ENCODE measurements around the gene BATF2.
A peak's percentile ranks its signal among the peaks of the same experiment; 100 is the strongest.
"Not testable (repeated sequence)": the region's sequence is repeated elsewhere in the genome, so short reads cannot be mapped to it uniquely, and the experiment has no call there.

Gene BATF2

GRCh38 chr11:64996710-64997380 lies at the start of gene BATF2:
Gene BATF2, minus strand, starts transcription at chr11:64996971. Its CDS starts 57 bp downstream, at chr11:64996914.
- no peak for DNase-seq (ENCODE audit: low read depth in 2 of 2)

GRCh38 chr11:65045728-65046127 lies 49.0 kb upstream of the BATF2 start:
- no peak for DNase-seq (ENCODE audit: low read depth in 2 of 2)

- DNase-seq (ENCODE audit: low read depth in 2 of 2) = no peak
These were observed 48.3 kb upstream of the BATF2 start for GRCh38 chr11:65045061-65045460.

- no peak for DNase-seq (ENCODE audit: low read depth in 2 of 2)
These were observed 47.2 kb upstream of the BATF2 start for GRCh38 chr11:65043881-65044501.

- no peak for DNase-seq (ENCODE audit: low read depth in 2 of 2)
These were observed 46.1 kb upstream of the BATF2 start for GRCh38 chr11:65042891-65043290.

GRCh38 chr11:65040847-65041622 lies 44.3 kb upstream of the BATF2 start, which contains the start of gene SAC3D1:
Gene SAC3D1, plus strand, starts transcription at chr11:65041210. Its CDS starts 83 bp downstream, at chr11:65041293.
- DNase-seq (ENCODE audit: low read depth in 2 of 2) = peak; percentile 62 to 71

GRCh38 chr11:65040520-65040846 lies 43.7 kb upstream of the BATF2 start:
- no peak for DNase-seq (ENCODE audit: low read depth in 2 of 2)

GRCh38 chr11:65036931-65037330 lies 40.2 kb upstream of the BATF2 start:
- DNase-seq (ENCODE audit: low read depth in 2 of 2) = no peak

- no peak for DNase-seq (ENCODE audit: low read depth in 2 of 2)
These were observed 38.8 kb upstream of the BATF2 start for GRCh38 chr11:65035579-65035978.

- no peak for DNase-seq (ENCODE audit: low read depth in 2 of 2)
These were observed 37.7 kb upstream of the BATF2 start for GRCh38 chr11:65034423-65034822.

GRCh38 chr11:65032216-65032615 lies 35.4 kb upstream of the BATF2 start:
- DNase-seq (ENCODE audit: low read depth in 2 of 2) = no peak

- peak; percentile 73 to 82 for DNase-seq (ENCODE audit: low read depth in 2 of 2)
These were observed 30.7 kb upstream of the BATF2 start, which contains the start of gene SNX15 for GRCh38 chr11:65027213-65028067. Gene SNX15, plus strand, starts transcription at chr11:65027439. Its CDS starts 99 bp downstream, at chr11:65027538.

GRCh38 chr11:65026810-65027209 lies 30.0 kb upstream of the BATF2 start:
- no peak for DNase-seq (ENCODE audit: low read depth in 2 of 2)

GRCh38 chr11:65023502-65023901 lies 26.7 kb upstream of the BATF2 start:
- not testable (repeated sequence) for DNase-seq (ENCODE audit: low read depth in 2 of 2)

GRCh38 chr11:65021509-65021908 lies 24.7 kb upstream of the BATF2 start:
- DNase-seq (ENCODE audit: low read depth in 2 of 2) = no peak

- DNase-seq (ENCODE audit: low read depth in 2 of 2) = no peak
These were observed 24.2 kb upstream of the BATF2 start for GRCh38 chr11:65021003-65021402.

GRCh38 chr11:65019824-65020223 lies 23.1 kb upstream of the BATF2 start:
- no peak for DNase-seq (ENCODE audit: low read depth in 2 of 2)

GRCh38 chr11:65017937-65018336 lies 21.2 kb upstream of the BATF2 start:
- DNase-seq (ENCODE audit: low read depth in 2 of 2) = no peak

GRCh38 chr11:65016705-65017104 lies 19.9 kb upstream of the BATF2 start:
- DNase-seq (ENCODE audit: low read depth in 2 of 2) = no peak

- no peak for DNase-seq (ENCODE audit: low read depth in 2 of 2)
These were observed 18.0 kb upstream of the BATF2 start for GRCh38 chr11:65014726-65015227.

- DNase-seq (ENCODE audit: low read depth in 2 of 2) = peak; percentile 74 to 77
These were observed 17.3 kb upstream of the BATF2 start, which contains the start of gene ARL2 for GRCh38 chr11:65013888-65014725. Gene ARL2, plus strand, starts transcription at chr11:65014160. Its CDS starts 48 bp downstream, at chr11:65014208.

All from stimulated activated CD8-positive, alpha-beta memory T cell treated with anti-CD3 and anti-CD28 coated beads, Interleukin-2, amount 100 ng/mL, for 1 hour (primary cell).